Sigmoid colon (tissue), 3 donors: ENCODE data around the gene KMT2E.

Experiments used
- POLR2A ChIP-seq, 2 donors: fragments of 450-650 bp; IDR thresholded peaks; one replicate each; pipeline ENCODE4 v1.6.1; 2016; ENCODE audit warnings: antibody characterized with exemption in 2 of 2, mild to moderate bottlenecking in 2 of 2, moderate library complexity in 2 of 2
- TF ChIP-seq, protein P1 (sequence below), 4 experiments: fragments of 450-650 bp in 3 of 4; fragments of 200-600 bp in 1 of 4; IDR thresholded peaks; one replicate each; pipeline ENCODE4 v1.5.1; 2016 to 2019; ENCODE audit warnings: antibody characterized with exemption in 4 of 4, mild to moderate bottlenecking in 3 of 4, moderate library complexity in 2 of 4

DNA sequence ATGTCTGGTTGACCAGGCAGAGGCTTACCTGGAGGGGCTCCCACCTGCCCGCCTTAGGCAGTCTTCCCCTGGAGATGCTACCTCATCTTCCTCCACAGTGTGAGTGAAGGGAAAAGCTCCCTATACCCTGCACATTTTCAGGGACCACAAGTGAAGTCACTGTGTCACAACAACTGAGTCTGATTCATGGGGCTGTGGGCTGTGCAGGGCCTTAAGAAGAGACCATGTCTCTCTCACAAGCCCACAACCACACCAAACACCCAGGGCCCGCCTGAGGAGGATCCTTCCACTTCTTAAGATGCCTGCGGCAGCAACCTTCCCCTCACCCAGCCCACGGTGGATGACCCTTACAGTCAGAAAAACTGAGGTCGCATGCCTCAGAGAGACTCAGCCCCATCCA, 118.3 kb downstream of the KMT2E start:
- TF ChIP-seq, protein P1, sequence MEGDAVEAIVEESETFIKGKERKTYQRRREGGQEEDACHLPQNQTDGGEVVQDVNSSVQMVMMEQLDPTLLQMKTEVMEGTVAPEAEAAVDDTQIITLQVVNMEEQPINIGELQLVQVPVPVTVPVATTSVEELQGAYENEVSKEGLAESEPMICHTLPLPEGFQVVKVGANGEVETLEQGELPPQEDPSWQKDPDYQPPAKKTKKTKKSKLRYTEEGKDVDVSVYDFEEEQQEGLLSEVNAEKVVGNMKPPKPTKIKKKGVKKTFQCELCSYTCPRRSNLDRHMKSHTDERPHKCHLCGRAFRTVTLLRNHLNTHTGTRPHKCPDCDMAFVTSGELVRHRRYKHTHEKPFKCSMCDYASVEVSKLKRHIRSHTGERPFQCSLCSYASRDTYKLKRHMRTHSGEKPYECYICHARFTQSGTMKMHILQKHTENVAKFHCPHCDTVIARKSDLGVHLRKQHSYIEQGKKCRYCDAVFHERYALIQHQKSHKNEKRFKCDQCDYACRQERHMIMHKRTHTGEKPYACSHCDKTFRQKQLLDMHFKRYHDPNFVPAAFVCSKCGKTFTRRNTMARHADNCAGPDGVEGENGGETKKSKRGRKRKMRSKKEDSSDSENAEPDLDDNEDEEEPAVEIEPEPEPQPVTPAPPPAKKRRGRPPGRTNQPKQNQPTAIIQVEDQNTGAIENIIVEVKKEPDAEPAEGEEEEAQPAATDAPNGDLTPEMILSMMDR (IDR thresholded peaks at IDR 0.05), result no peak
- no peak for TF ChIP-seq POLR2A (IDR thresholded peaks at IDR 0.05)
